SK-N-MC (cell line): ENCODE data around the gene HNF1A.

ENCODE experiments used
- EZH2 ChIP-seq: fragments of 200-600 bp; sonication (generic); IDR thresholded peaks from one replicate; pipeline ENCODE4 v1.6.1; 2017; ENCODE audit warnings: antibody characterized with exemption
- FOXP2 ChIP-seq: optimal IDR thresholded peaks from 2 replicates; pipeline ENCODE3; 2011; ENCODE audit warnings: mild to moderate bottlenecking, moderate library complexity; ENCODE audit not compliant: insufficient read depth; ENCODE audit errors: extremely low read length, control extremely low read depth
- POLR2AphosphoS5 ChIP-seq: IDR thresholded peaks from 2 replicates; pipeline ENCODE4 v1.6.1; 2012; ENCODE audit warnings: mild to moderate bottlenecking, low read depth, low read length, borderline replicate concordance

DNA sequence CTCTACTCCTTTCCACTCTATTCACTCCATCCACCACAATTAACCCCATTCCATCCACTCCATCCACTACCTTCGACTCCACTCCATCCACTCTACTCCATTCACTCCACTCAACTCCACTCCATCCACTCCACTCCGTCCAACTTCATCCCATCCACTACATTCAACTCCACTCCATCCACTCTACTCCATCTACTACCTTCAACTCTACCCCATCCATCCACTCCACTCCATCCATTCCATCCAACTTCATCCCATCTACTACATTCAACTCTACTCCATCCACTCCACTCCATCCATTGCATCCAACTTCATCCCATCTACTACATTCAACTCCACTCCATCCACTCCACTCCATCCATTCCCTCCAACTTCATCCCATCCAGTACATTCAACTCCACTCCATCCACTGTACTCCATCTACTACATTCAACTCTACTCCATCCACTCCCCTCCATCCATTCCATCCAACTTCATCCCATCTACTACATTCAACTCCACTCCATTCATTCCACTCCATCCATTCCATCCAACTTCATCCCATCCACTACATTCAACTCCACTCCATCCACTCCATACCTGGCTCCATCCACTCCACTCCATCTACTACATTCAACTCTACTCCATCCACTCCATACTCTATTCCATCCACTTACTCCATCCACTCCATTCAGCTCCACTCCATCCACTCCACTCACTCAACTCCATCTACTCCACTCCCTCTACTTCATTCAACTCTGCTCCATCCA lies 16.4 kb downstream of the HNF1A start:
- TF ChIP-seq POLR2AphosphoS5 = no peak
- TF ChIP-seq EZH2 = no peak
- no peak for TF ChIP-seq FOXP2
